ENCODE results near the gene KRTAP4-16.
"Not testable (repeated sequence)": the region's sequence is repeated elsewhere in the genome, so short reads cannot be mapped to it uniquely, and the experiment has no call there.

DNA sequence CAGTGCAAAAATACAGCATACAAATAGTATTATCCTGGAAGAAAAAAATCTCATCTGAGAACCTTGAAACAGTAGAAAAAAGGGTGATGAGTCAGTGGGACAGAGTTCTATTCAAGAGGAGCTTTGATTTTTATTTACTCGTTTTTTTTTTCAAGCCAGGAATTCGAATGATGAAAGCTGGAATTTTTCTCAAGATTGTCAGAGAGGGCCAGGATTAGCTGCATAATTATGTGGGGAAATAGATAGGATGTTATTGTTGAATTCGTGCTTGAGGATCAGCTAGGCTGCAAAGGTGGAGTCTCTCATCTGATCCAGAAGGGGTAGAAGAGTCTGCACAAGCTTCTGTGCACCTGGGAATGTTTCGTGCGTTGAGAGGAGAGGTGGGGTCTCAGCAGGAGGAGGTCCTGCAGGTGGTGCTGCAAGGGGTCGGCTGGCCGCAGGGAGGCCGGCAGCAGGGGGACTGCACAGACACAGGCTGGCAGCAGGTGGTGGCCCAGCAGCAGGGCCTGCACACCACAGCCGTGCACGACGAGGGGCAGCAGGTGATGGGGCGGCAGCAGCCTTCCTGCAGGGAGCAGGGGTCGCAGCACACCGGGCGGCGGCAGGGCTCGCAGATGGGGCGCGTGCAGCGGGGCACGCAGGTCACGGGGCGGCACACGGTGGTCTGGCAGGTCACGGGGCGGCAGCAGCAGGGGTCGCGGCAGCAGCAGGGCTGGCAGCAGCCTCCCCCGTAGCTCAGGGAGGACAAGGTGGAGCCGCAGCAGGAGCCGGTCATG lies 42.5 kb downstream of the KRTAP4-16 start:
- not testable (repeated sequence) for TF ChIP-seq POLR2A (IDR thresholded peaks at IDR 0.05; ENCODE audit: extremely low read depth, insufficient read length); CTCF (IDR thresholded peaks at IDR 0.05; ENCODE audit: low read depth, low read length)
